K562 (cell line): ENCODE data around the gene ANOS1. TPM values are rescaled to one million over a fixed set of nuclear protein-coding genes. Genes with fewer than 3 reads are reported as not detected.

Source experiments
- ATAC-seq: fragments of 200-7000 bp; cut with Tn5 transposase; 3 replicates; pipeline ENCODE4 v1.9.1; 2020; ENCODE audit warnings: moderate library complexity
- BruUV-seq: library from RNA; stranded (reverse); fragments of 400-500 nt; replicated peaks from 2 replicates; lab custom pipeline; 2021; lab: Mats Ljungman, UMichigan
- CTCF ChIA-PET: fragments of 300-600 bp; formaldehyde crosslinking; extraction: SDS; loops from one replicate; lab custom pipeline; 2021; ENCODE audit warnings: low intra/inter-chr PET ratio; lab: Yijun Ruan, JAX
- POLR2A ChIA-PET: fragments of 300-600, 350-650 bp; sonication (Branson Sonifier 250); formaldehyde crosslinking; extraction: SDS; loops from one replicate; lab custom pipeline; 2021; ENCODE audit warnings: antibody characterized with exemption, inconsistent platforms; lab: Yijun Ruan, JAX
- DNase-seq, 4 experiments: peaks; one replicate each; pipeline versions ENCODE4 v3.0.0 to v3.0.0-alpha.2; 2011 to 2018; ENCODE audit warnings: low spot score in 3 of 4, mixed read lengths in 3 of 4; ENCODE audit errors: extremely low read depth in 1 of 4
- FAIRE-seq: peaks from 2 replicates; lab custom pipeline; 2011; peaks lifted over from hg19 to GRCh38; lab: Jason Lieb, UNC
- H2AFZ ChIP-seq: 2 replicates; pipeline ENCODE4 v1.6.0; 2011; ENCODE audit warnings: low read depth, low read length, control low read depth, inconsistent platforms
- H3K27ac ChIP-seq: fragments of 200-600 bp; 3 replicates; pipeline ENCODE4 v1.8.0; 2011; ENCODE audit warnings: low read depth, mild to moderate bottlenecking, control low read depth, inconsistent platforms, low read length, moderate library complexity, mixed read lengths; ENCODE audit errors: extremely low read depth
- H3K27me3 ChIP-seq, 2 experiments: fragments of 300-600 bp in 1 of 2; 2 replicates in 1 of 2; 3 replicates in 1 of 2; pipeline versions ENCODE4 v1.6.0 to v1.8.0; 2011; ENCODE audit warnings: inconsistent platforms in 2 of 2, low read length in 2 of 2, mild to moderate bottlenecking in 1 of 2, mixed read lengths in 1 of 2, moderate library complexity in 1 of 2; ENCODE audit not compliant: control insufficient read depth in 2 of 2, insufficient read depth in 2 of 2
- H3K36me3 ChIP-seq: fragments of 300-600 bp; 3 replicates; pipeline ENCODE4 v1.8.0; 2011; ENCODE audit warnings: mild to moderate bottlenecking, low read length, inconsistent platforms; ENCODE audit not compliant: control insufficient read depth, insufficient read depth
- H3K4me1 ChIP-seq, 2 experiments: fragments of 200-600 bp in 1 of 2; replicated peaks in 1 of 2; 2 replicates in 1 of 2; 3 replicates in 1 of 2; pipeline versions ENCODE4 v1.5.1 to v1.8.0; 2011; ENCODE audit warnings: inconsistent platforms in 2 of 2, low read length in 2 of 2, mild to moderate bottlenecking in 1 of 2, mixed read lengths in 1 of 2, moderate library complexity in 1 of 2; ENCODE audit not compliant: control insufficient read depth in 2 of 2, insufficient read depth in 2 of 2
- H3K4me2 ChIP-seq: 2 replicates; pipeline ENCODE4 v1.6.1; 2011; ENCODE audit warnings: low read length, control low read depth, inconsistent platforms, mixed read lengths; ENCODE audit not compliant: insufficient read depth
- H3K4me3 ChIP-seq: fragments of 200-600 bp; sonication (generic), shearing (Covaris generic); 2 replicates; pipeline ENCODE4 v1.5.1; 2016; ENCODE audit warnings: control low read depth, inconsistent platforms
- H3K79me2 ChIP-seq: fragments of 200-600 bp; 3 replicates; pipeline ENCODE4 v1.8.0; 2011; ENCODE audit warnings: low read length, inconsistent platforms; ENCODE audit not compliant: control insufficient read depth, insufficient read depth
- H3K9ac ChIP-seq, 2 experiments: 2 replicates each; pipeline versions ENCODE4 v1.6.0 to v1.6.1; 2011; ENCODE audit warnings: low read depth in 2 of 2, low read length in 2 of 2, control low read depth in 1 of 2, inconsistent platforms in 1 of 2, mild to moderate bottlenecking in 1 of 2, mixed read lengths in 1 of 2; ENCODE audit not compliant: insufficient read depth in 1 of 2
- H3K9me1 ChIP-seq: one replicate; pipeline ENCODE4 v1.6.0; 2011; ENCODE audit warnings: inconsistent platforms, mild to moderate bottlenecking, low read length, moderate library complexity; ENCODE audit not compliant: control insufficient read depth, insufficient read depth
- H3K9me3 ChIP-seq: replicated peaks from 2 replicates; pipeline ENCODE4 v1.5.1; 2011; ENCODE audit warnings: low read depth, low read length, inconsistent platforms; ENCODE audit not compliant: control insufficient read depth, insufficient read depth
- H4K20me1 ChIP-seq: replicated peaks from 2 replicates; pipeline ENCODE4 v1.6.1; 2011; ENCODE audit warnings: low read length, inconsistent platforms, mixed read lengths; ENCODE audit not compliant: control insufficient read depth, insufficient read depth
- ARID2 ChIP-seq: fragments of 450-650 bp; IDR thresholded peaks from 2 replicates; pipeline ENCODE4 v1.6.1; 2017; ENCODE audit warnings: antibody characterized with exemption, mild to moderate bottlenecking
- CCAR2 ChIP-seq: fragments of 200-400 bp; formaldehyde crosslinking; IDR thresholded peaks from 2 replicates; pipeline ENCODE4 v1.6.1; 2017; ENCODE audit warnings: mild to moderate bottlenecking, low read depth, low read length
- CEBPB ChIP-seq: fragments of 450-650 bp; IDR thresholded peaks from 2 replicates; pipeline ENCODE4 v1.6.1; 2016; ENCODE audit warnings: missing genetic modification characterization, missing compliant biosample characterization
- ETV1 ChIP-seq: fragments of 450-650 bp; conservative IDR thresholded peaks from 2 replicates; pipeline ENCODE4 v1.6.1; 2016; ENCODE audit warnings: missing genetic modification characterization, control low read depth, low read depth, missing compliant biosample characterization
- FOXK1 ChIP-seq: sonication (generic); formaldehyde crosslinking; IDR thresholded peaks from 2 replicates; pipeline ENCODE4 v1.8.0; 2022; ENCODE audit warnings: missing genetic modification reagents, mild to moderate bottlenecking, borderline replicate concordance
- GABPB1 ChIP-seq: sonication (generic); formaldehyde crosslinking; IDR thresholded peaks from 2 replicates; pipeline ENCODE4 v1.8.0; 2022; ENCODE audit warnings: mild to moderate bottlenecking, missing genetic modification reagents
- GATA2 ChIP-seq: sonication (generic); formaldehyde crosslinking; IDR thresholded peaks from 2 replicates; pipeline ENCODE4 v1.4.0; 2020; ENCODE audit warnings: mild to moderate bottlenecking, missing genetic modification reagents
- NCOA1 ChIP-seq: fragments of 450-650 bp; IDR thresholded peaks from 2 replicates; pipeline ENCODE4 v1.6.1; 2016; ENCODE audit warnings: low read depth
- NFIC ChIP-seq: fragments of 450-650 bp; IDR thresholded peaks from 2 replicates; pipeline ENCODE4 v1.6.1; 2017; ENCODE audit warnings: mild to moderate bottlenecking, inconsistent platforms
- RBM14 ChIP-seq: fragments of 200-400 bp; formaldehyde crosslinking; IDR thresholded peaks from 2 replicates; pipeline ENCODE4 v1.6.1; 2018; ENCODE audit warnings: low read depth, mild to moderate bottlenecking, low read length, moderate library complexity, borderline replicate concordance; ENCODE audit not compliant: insufficient read depth
- RBM22 ChIP-seq: fragments of 200-400 bp; formaldehyde crosslinking; IDR thresholded peaks from 2 replicates; pipeline ENCODE4 v1.6.1; 2018; ENCODE audit warnings: low read length, low read depth; ENCODE audit not compliant: poor library complexity, severe bottlenecking
- TAL1 ChIP-seq: fragments of 450-650 bp; IDR thresholded peaks from 2 replicates; pipeline ENCODE4 v1.6.1; 2016; ENCODE audit warnings: mild to moderate bottlenecking
- TRIM28 ChIP-seq: fragments of 450-650 bp; IDR thresholded peaks from 2 replicates; pipeline ENCODE4 v1.6.1; 2017
- XRCC4 ChIP-seq: IDR thresholded peaks from one replicate; pipeline ENCODE4 v1.6.1; 2011; ENCODE audit not compliant: insufficient read depth, insufficient read length; ENCODE audit errors: extremely low read depth
- ZNF282 ChIP-seq: sonication (generic); formaldehyde crosslinking; IDR thresholded peaks from 2 replicates; pipeline ENCODE4 v1.8.1; 2023; ENCODE audit warnings: missing genetic modification reagents
- WGBS: fragments of 100-300 bp; shearing (Covaris generic); methylation state at CpG from one replicate; pipeline ENCODE4 v1.1.6; 2016; ENCODE audit warnings: low coverage, mixed read lengths; ENCODE audit not compliant: insufficient coverage; ENCODE audit errors: missing lambda C conversion rate; 5-methylcytosine and 5-hydroxymethylcytosine counted together
- in situ Hi-C: fragments of 300-500 bp; cut with MboI; formaldehyde crosslinking; loops from 4 replicates; pipeline ENCODE4 v1.15.0; 2018; ENCODE audit warnings: inconsistent platforms, mixed read lengths
- intact Hi-C: fragments of 100-400 bp; cut with micrococcal nuclease; formaldehyde crosslinking; loops from 2 replicates; pipeline ENCODE4 v1.14.2; 2022
- polyA plus RNA-seq, 8 experiments: library from polyadenylated mRNA; depleted of rRNA in 4 of 8; stranded (reverse) in 5 of 8; unstranded in 3 of 8; fragments of >200 nt; fragmentation: Nextera tagmentation in 2 of 8; fragmentation: Illumina TruSeq in 1 of 8; extraction: Ambion mirVana in 2 of 8; extraction: Trizol in 1 of 8; gene quantifications; 2 replicates each; pipeline versions ENCODE4 v1.2.1 to v1.2.3, GENCODE V29; 2011 to 2014; ENCODE audit warnings: inconsistent platforms in 1 of 8, missing spikeins in 1 of 8
- total RNA-seq, 7 experiments: library from RNA; depleted of rRNA in 6 of 7; stranded (reverse); fragments of >200 nt in 6 of 7; fragmentation: Illumina TruSeq in 2 of 7; extraction: Trizol in 2 of 7; gene quantifications; 2 replicates each; pipeline versions ENCODE4 v1.2.1 to v1.2.3, GENCODE V29; 2011 to 2021; ENCODE audit warnings: low replicate concordance in 1 of 7
- TF ChIP-seq, protein P1 (sequence below): sonication (generic); formaldehyde crosslinking; IDR thresholded peaks from 2 replicates; pipeline ENCODE4 v1.8.0; 2022; ENCODE audit warnings: missing genetic modification reagents, mild to moderate bottlenecking, moderate library complexity, borderline replicate concordance
- TF ChIP-seq, protein P2 (sequence below): fragments of 450-650 bp; conservative IDR thresholded peaks from 2 replicates; pipeline ENCODE4 v1.6.1; 2016; ENCODE audit warnings: missing genetic modification characterization, low read depth, mild to moderate bottlenecking, missing compliant biosample characterization, moderate library complexity
- TF ChIP-seq, protein P3 (sequence below): sonication (generic); formaldehyde crosslinking; IDR thresholded peaks from 2 replicates; pipeline ENCODE4 v1.8.1; 2023; ENCODE audit warnings: mild to moderate bottlenecking, missing genetic modification reagents, moderate library complexity

Gene ANOS1
- total and polyA plus RNA-seq, 9 of the 15 experiments (the other 6 are each of a cell fraction or from before 2014, with no cell fraction given), result 0.04 TPM; not detected in 8

DNA sequence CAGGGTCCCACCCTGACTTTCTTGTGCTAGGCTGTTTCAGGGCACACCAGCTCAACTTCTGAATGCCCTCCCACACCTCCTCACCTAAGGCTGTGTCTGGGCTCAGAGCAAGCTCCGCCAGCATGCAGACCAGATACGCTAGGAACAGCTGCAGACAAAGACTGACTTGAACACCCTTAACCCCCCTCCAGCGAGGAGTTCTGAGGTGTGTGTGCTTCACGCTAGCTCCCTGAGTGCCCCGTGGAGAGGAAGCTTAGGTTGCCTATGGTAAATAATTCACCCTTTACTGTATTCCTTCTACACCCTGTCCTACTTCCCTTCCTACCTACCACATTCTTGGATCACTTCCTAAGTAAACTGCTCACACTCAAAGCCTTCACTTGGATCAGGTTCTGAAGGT is 152.3 kb downstream of the ANOS1 start:
- intact Hi-C loops, result no loop called here
- CTCF ChIA-PET, result no interaction called here
- H3K4me2 ChIP-seq, result no peak overlapping the region
- H2AFZ ChIP-seq, result no peak overlapping the region
- TF ChIP-seq, protein P1, sequence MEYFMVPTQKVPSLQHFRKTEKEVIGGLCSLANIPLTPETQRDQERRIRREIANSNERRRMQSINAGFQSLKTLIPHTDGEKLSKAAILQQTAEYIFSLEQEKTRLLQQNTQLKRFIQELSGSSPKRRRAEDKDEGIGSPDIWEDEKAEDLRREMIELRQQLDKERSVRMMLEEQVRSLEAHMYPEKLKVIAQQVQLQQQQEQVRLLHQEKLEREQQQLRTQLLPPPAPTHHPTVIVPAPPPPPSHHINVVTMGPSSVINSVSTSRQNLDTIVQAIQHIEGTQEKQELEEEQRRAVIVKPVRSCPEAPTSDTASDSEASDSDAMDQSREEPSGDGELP (CRISPR knock-in tag), result no peak
- TF ChIP-seq TAL1, result no peak
- TF ChIP-seq RBM14, result no peak
- TF ChIP-seq CEBPB (tag), result no peak
- TF ChIP-seq NFIC, result no peak
- TF ChIP-seq, protein P2, sequence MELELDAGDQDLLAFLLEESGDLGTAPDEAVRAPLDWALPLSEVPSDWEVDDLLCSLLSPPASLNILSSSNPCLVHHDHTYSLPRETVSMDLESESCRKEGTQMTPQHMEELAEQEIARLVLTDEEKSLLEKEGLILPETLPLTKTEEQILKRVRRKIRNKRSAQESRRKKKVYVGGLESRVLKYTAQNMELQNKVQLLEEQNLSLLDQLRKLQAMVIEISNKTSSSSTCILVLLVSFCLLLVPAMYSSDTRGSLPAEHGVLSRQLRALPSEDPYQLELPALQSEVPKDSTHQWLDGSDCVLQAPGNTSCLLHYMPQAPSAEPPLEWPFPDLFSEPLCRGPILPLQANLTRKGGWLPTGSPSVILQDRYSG, result no peak
- TF ChIP-seq, protein P3, sequence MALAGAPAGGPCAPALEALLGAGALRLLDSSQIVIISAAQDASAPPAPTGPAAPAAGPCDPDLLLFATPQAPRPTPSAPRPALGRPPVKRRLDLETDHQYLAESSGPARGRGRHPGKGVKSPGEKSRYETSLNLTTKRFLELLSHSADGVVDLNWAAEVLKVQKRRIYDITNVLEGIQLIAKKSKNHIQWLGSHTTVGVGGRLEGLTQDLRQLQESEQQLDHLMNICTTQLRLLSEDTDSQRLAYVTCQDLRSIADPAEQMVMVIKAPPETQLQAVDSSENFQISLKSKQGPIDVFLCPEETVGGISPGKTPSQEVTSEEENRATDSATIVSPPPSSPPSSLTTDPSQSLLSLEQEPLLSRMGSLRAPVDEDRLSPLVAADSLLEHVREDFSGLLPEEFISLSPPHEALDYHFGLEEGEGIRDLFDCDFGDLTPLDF (CRISPR knock-in tag), result no peak
- no peak for TF ChIP-seq FOXK1 (CRISPR knock-in tag)
- TF ChIP-seq ZNF282 (CRISPR knock-in tag), result no peak
- TF ChIP-seq GABPB1 (CRISPR knock-in tag), result no peak
- TF ChIP-seq CCAR2, result no peak
- no peak for TF ChIP-seq XRCC4
- no peak for TF ChIP-seq RBM22
- no peak for TF ChIP-seq GATA2 (CRISPR knock-in tag)
- no peak for TF ChIP-seq ETV1 (tag)
- no peak for TF ChIP-seq NCOA1
- no peak for TF ChIP-seq TRIM28
- no peak for TF ChIP-seq ARID2
- TF ChIP-seq, all 486 proteins: peak for 0
- Histone ChIP-seq H3K4me3 (no peak overlapping the region), H3K9me3 (no peaks in the 10 kb centered on the region), H3K9ac (no peak overlapping the region), H3K27me3 (no peaks in the 10 kb centered on the region), H3K27ac (no peak overlapping the region), H4K20me1 (no peaks in the 10 kb centered on the region), H3K36me3 (no peaks in the 10 kb centered on the region), H3K9me1 (no peaks in the 10 kb centered on the region), H3K79me2 (no peaks in the 10 kb centered on the region), H3K4me1 (no peaks in the 10 kb centered on the region)
- in situ Hi-C loops, result no loop called here
- 5% methylated on average over 5 of the region's 5 CpGs for WGBS
- DNase-seq, result no peak
- no TSS peak for BruUV-seq
- ATAC-seq, result no peak
- no peak for FAIRE-seq
- POLR2A ChIA-PET, result no interaction called here
